ENCODE data around the gene ACER2.

DNA sequence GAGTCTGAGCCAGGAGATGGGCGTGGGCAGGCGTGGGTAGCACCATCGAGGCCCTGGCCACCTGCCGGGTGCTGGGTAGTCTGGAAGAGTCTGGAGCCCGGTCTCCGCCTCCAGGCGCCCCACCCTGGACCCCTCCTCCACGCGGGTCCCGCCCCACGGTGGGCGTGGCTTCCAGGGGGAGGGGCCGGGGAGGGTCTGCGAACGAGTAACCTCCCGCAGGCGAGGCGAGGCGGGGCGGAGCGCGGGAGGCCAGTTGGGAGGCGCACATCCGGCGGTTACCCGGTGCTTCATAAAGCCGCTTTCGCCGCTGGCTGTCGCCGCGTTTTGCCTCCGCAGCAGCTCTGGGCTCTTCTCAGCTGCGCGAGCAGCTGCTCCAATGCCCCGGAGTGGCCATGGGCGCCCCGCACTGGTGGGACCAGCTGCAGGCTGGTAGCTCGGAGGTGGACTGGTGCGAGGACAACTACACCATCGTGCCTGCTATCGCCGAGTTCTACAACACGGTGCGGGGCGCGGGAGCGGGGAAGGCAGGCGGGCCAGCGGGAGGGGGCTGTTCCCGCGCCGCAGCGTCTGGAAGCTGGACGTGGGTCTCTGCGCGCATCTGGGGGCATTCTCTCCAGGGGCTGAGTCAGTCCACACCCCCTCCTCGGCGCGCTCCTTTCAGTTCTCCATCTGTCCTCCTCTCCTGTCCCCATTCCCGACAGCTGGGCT is at the start of gene ACER2:
- peak in 1 of 2 donors; percentile 54 for TF ChIP-seq POLR2A (IDR thresholded peaks at IDR 0.05)
- TF ChIP-seq, protein P1, sequence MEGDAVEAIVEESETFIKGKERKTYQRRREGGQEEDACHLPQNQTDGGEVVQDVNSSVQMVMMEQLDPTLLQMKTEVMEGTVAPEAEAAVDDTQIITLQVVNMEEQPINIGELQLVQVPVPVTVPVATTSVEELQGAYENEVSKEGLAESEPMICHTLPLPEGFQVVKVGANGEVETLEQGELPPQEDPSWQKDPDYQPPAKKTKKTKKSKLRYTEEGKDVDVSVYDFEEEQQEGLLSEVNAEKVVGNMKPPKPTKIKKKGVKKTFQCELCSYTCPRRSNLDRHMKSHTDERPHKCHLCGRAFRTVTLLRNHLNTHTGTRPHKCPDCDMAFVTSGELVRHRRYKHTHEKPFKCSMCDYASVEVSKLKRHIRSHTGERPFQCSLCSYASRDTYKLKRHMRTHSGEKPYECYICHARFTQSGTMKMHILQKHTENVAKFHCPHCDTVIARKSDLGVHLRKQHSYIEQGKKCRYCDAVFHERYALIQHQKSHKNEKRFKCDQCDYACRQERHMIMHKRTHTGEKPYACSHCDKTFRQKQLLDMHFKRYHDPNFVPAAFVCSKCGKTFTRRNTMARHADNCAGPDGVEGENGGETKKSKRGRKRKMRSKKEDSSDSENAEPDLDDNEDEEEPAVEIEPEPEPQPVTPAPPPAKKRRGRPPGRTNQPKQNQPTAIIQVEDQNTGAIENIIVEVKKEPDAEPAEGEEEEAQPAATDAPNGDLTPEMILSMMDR (IDR thresholded peaks at IDR 0.05): no peak

All from lower leg skin (tissue), 3 donors.